Breast epithelium (tissue), 3 donors: ENCODE measurements around the gene RAD51D.

Experiments
- POLR2A ChIP-seq: fragments of 450-650 bp; IDR thresholded peaks from one replicate; pipeline ENCODE4 v1.6.1; 2016; ENCODE audit warnings: antibody characterized with exemption, mild to moderate bottlenecking, moderate library complexity
- POLR2AphosphoS5 ChIP-seq, 3 donors: sonication (generic); formaldehyde crosslinking; IDR thresholded peaks; one replicate each; pipeline ENCODE4 v1.6.1; 2017; ENCODE audit warnings: antibody characterized with exemption in 3 of 3
- TF ChIP-seq, protein P1 (sequence below), 3 donors: fragments of 450-650 bp; IDR thresholded peaks; one replicate each; pipeline ENCODE4 v1.5.1; 2016 to 2017; ENCODE audit warnings: antibody characterized with exemption in 3 of 3, mild to moderate bottlenecking in 3 of 3, moderate library complexity in 3 of 3

DNA sequence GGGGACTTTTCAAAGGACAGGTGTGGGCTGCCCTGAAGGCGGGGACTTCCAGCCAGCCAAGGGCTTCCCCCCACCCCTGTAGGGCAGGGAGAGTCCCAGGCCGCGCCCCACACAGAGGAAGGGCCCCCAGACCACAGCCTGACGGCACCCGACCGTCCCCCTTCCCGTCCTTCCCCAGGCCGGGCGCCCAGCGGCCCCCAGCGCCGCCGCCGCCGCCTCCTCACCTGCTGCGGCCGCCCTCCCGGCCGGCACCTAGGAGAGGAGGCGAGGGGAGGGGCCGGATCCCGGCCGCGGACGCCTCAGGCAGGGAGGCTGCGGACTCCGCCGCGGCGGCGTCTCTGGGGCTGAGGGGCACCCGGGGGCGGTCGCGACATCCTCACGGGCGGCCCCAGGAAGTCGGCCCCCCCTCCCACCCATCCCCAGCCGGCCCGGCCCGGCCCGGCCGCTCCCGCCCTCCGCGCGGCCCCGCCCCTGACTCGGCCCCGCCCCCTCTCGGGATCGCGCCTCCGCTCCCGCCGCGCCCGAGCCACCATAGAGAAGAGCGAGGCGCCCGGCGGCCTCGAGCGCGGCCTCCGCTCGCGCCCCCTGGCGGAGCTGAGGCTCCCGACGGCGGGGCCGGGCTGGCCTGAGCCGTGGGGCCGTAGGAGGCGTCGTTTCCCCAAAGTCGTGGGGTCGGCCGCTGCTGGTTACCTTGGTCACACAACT, 30.6 kb downstream of the RAD51D start:
- TF ChIP-seq, protein P1, sequence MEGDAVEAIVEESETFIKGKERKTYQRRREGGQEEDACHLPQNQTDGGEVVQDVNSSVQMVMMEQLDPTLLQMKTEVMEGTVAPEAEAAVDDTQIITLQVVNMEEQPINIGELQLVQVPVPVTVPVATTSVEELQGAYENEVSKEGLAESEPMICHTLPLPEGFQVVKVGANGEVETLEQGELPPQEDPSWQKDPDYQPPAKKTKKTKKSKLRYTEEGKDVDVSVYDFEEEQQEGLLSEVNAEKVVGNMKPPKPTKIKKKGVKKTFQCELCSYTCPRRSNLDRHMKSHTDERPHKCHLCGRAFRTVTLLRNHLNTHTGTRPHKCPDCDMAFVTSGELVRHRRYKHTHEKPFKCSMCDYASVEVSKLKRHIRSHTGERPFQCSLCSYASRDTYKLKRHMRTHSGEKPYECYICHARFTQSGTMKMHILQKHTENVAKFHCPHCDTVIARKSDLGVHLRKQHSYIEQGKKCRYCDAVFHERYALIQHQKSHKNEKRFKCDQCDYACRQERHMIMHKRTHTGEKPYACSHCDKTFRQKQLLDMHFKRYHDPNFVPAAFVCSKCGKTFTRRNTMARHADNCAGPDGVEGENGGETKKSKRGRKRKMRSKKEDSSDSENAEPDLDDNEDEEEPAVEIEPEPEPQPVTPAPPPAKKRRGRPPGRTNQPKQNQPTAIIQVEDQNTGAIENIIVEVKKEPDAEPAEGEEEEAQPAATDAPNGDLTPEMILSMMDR (IDR thresholded peaks at IDR 0.05), result peak in 2 of 3 donors; percentile 44 to 89
- no peak for TF ChIP-seq POLR2A
- peak; percentile 8 to 34 (median 26) for TF ChIP-seq POLR2AphosphoS5 (IDR thresholded peaks at IDR 0.05)
